ENCODE measurements around the gene TESK2. TPM values are rescaled to one million over a fixed set of nuclear protein-coding genes. Genes with fewer than 3 reads are reported as not detected.
A peak's percentile ranks its signal among the peaks of the same experiment; 100 is the strongest.

The TESK2 gene
- total and polyA plus RNA-seq, 2 of the 13 experiments (the other 11 are each of a cell fraction or from before 2014, with no cell fraction given), result 5.5 to 9.6 TPM

- TF ChIP-seq, protein P1, sequence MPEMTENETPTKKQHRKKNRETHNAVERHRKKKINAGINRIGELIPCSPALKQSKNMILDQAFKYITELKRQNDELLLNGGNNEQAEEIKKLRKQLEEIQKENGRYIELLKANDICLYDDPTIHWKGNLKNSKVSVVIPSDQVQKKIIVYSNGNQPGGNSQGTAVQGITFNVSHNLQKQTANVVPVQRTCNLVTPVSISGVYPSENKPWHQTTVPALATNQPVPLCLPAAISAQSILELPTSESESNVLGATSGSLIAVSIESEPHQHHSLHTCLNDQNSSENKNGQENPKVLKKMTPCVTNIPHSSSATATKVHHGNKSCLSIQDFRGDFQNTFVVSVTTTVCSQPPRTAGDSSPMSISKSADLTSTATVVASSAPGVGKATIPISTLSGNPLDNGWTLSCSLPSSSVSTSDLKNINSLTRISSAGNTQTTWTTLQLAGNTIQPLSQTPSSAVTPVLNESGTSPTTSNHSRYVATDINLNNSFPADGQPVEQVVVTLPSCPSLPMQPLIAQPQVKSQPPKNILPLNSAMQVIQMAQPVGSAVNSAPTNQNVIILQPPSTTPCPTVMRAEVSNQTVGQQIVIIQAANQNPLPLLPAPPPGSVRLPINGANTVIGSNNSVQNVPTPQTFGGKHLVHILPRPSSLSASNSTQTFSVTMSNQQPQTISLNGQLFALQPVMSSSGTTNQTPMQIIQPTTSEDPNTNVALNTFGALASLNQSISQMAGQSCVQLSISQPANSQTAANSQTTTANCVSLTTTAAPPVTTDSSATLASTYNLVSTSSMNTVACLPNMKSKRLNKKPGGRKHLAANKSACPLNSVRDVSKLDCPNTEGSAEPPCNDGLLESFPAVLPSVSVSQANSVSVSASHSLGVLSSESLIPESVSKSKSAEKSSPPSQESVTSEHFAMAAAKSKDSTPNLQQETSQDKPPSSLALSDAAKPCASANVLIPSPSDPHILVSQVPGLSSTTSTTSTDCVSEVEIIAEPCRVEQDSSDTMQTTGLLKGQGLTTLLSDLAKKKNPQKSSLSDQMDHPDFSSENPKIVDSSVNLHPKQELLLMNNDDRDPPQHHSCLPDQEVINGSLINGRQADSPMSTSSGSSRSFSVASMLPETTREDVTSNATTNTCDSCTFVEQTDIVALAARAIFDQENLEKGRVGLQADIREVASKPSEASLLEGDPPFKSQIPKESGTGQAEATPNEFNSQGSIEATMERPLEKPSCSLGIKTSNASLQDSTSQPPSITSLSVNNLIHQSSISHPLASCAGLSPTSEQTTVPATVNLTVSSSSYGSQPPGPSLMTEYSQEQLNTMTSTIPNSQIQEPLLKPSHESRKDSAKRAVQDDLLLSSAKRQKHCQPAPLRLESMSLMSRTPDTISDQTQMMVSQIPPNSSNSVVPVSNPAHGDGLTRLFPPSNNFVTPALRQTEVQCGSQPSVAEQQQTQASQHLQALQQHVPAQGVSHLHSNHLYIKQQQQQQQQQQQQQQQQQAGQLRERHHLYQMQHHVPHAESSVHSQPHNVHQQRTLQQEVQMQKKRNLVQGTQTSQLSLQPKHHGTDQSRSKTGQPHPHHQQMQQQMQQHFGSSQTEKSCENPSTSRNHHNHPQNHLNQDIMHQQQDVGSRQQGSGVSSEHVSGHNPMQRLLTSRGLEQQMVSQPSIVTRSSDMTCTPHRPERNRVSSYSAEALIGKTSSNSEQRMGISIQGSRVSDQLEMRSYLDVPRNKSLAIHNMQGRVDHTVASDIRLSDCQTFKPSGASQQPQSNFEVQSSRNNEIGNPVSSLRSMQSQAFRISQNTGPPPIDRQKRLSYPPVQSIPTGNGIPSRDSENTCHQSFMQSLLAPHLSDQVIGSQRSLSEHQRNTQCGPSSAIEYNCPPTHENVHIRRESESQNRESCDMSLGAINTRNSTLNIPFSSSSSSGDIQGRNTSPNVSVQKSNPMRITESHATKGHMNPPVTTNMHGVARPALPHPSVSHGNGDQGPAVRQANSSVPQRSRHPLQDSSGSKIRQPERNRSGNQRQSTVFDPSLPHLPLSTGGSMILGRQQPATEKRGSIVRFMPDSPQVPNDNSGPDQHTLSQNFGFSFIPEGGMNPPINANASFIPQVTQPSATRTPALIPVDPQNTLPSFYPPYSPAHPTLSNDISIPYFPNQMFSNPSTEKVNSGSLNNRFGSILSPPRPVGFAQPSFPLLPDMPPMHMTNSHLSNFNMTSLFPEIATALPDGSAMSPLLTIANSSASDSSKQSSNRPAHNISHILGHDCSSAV (CRISPR knock-in tag; IDR thresholded peaks at IDR 0.05; ENCODE audit: borderline replicate concordance), result no peak
- TF ChIP-seq DZIP1 (CRISPR knock-in tag; IDR thresholded peaks at IDR 0.05) (peak; percentile 88), ZNF749 (CRISPR knock-in tag; IDR thresholded peaks at IDR 0.05; ENCODE audit: borderline replicate concordance) (no peak), TFDP1 (CRISPR knock-in tag; IDR thresholded peaks at IDR 0.05; ENCODE audit: borderline replicate concordance) (peak; percentile 69; the same call in 1 of the 2 replicates), ZNF383 (CRISPR knock-in tag; IDR thresholded peaks at IDR 0.05; ENCODE audit: borderline replicate concordance) (no peak)
- TF ChIP-seq, protein P2, sequence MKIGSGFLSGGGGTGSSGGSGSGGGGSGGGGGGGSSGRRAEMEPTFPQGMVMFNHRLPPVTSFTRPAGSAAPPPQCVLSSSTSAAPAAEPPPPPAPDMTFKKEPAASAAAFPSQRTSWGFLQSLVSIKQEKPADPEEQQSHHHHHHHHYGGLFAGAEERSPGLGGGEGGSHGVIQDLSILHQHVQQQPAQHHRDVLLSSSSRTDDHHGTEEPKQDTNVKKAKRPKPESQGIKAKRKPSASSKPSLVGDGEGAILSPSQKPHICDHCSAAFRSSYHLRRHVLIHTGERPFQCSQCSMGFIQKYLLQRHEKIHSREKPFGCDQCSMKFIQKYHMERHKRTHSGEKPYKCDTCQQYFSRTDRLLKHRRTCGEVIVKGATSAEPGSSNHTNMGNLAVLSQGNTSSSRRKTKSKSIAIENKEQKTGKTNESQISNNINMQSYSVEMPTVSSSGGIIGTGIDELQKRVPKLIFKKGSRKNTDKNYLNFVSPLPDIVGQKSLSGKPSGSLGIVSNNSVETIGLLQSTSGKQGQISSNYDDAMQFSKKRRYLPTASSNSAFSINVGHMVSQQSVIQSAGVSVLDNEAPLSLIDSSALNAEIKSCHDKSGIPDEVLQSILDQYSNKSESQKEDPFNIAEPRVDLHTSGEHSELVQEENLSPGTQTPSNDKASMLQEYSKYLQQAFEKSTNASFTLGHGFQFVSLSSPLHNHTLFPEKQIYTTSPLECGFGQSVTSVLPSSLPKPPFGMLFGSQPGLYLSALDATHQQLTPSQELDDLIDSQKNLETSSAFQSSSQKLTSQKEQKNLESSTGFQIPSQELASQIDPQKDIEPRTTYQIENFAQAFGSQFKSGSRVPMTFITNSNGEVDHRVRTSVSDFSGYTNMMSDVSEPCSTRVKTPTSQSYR (CRISPR knock-in tag; IDR thresholded peaks at IDR 0.05; ENCODE audit: borderline replicate concordance), result peak; percentile 28; the same call in 1 of the 2 replicates
- TF ChIP-seq, protein P3, sequence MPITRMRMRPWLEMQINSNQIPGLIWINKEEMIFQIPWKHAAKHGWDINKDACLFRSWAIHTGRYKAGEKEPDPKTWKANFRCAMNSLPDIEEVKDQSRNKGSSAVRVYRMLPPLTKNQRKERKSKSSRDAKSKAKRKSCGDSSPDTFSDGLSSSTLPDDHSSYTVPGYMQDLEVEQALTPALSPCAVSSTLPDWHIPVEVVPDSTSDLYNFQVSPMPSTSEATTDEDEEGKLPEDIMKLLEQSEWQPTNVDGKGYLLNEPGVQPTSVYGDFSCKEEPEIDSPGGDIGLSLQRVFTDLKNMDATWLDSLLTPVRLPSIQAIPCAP (CRISPR knock-in tag; IDR thresholded peaks at IDR 0.05; ENCODE audit: low read depth), result no peak
These were observed 187.2 kb downstream of the TESK2 start (continued) for GRCh38 chr1:45303520-45304310.
